Left cardiac atrium (tissue), 4 donors: Measurements from ENCODE around the gene RETN. TPM values are rescaled to one million over a fixed set of nuclear protein-coding genes. Genes with fewer than 3 reads are reported as not detected.
A peak's percentile ranks its signal among the peaks of the same experiment; 100 is the strongest.

Experiments used
- ATAC-seq, 2 donors: fragments of 200-7000 bp; cut with Tn5 transposase; one replicate each; pipeline ENCODE4 v1.9.1; 2020; ENCODE audit warnings: mild to moderate bottlenecking in 2 of 2, moderate library complexity in 2 of 2
- DNase-seq: peaks from one replicate; pipeline ENCODE4 v3.0.0-alpha.2; 2020
- intact Hi-C, 2 donors: fragments of 100-400 bp; cut with DNase I; formaldehyde crosslinking; loops; one replicate each; pipeline versions ENCODE4 v1.14.1 to v1.15.1; 2022 to 2023
- total RNA-seq, 2 donors: library from RNA; stranded (reverse); fragmentation: NEBNext Ultra II Directional; extraction: Animal tissue kit (Norgen Biotek cat#: 25700); gene quantifications; one replicate each; pipeline ENCODE4 v1.2.1, GENCODE V29; 2021
- donor health status: DM: no; HTN: yes; CAD: no.
- donor health status: DM: no; HTN: yes; CAD: no; lungs with severe emphysema.
- donor health status: DM: yes; HTN: yes; CAD: no.
- donor health status: Dilated cardiomyopathy.

RETN gene
- total RNA-seq, 2 donors from 2014 or later: 1.4 to 1.6 TPM

DNA sequence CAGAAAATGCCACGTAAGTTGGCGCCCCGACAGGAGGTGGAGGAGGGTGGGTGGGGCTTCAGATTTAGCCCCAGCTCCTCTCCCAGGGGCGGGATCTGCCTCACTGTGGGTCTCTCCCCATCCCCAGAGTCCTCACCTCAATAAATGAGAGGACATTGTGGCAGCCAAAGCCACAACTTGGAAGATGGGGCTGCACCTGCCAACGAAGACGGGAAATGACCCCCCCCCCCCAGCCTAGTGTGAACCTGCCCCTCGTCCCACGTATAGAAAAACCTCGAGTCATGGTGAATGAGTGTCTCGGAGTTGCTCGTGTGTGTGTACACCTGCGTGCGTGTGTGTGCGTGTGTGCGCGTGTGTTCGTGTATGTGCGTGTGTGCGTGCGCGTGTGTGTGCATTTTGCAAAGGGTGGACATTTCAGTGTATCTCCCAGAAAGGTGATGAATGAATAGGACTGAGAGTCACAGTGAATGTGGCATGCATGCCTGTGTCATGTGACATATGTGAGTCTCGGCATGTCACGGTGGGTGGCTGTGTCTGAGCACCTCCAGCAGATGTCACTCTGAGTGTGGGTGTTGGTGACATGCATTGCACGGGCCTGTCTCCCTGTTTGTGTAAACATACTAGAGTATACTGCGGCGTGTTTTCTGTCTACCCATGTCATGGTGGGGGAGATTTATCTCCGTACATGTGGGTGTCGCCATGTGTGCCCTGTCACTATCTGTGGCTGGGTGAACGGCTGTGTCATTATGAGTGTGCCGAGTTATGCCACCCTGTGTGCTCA lies 10.3 kb downstream of the RETN start:
- intact Hi-C loops: loop anchor here in 1 of 2 donors (10.0 kb wide), 1 partner anchor 324 kb away; no protein-coding TSS in a partner anchor

GRCh38 chr19:7679771-7680605 lies 11.1 kb downstream of the RETN start:
- DNase-seq (no peak), ATAC-seq (no peak)
- intact Hi-C loops: loop anchor here (5.0 to 10.0 kb wide), 2 partner anchors 113 to 325 kb away; no protein-coding TSS in a partner anchor

More for the DNA sequence above, 10.3 kb downstream of the RETN start:
- no peak for DNase-seq
- ATAC-seq: no peak

DNA sequence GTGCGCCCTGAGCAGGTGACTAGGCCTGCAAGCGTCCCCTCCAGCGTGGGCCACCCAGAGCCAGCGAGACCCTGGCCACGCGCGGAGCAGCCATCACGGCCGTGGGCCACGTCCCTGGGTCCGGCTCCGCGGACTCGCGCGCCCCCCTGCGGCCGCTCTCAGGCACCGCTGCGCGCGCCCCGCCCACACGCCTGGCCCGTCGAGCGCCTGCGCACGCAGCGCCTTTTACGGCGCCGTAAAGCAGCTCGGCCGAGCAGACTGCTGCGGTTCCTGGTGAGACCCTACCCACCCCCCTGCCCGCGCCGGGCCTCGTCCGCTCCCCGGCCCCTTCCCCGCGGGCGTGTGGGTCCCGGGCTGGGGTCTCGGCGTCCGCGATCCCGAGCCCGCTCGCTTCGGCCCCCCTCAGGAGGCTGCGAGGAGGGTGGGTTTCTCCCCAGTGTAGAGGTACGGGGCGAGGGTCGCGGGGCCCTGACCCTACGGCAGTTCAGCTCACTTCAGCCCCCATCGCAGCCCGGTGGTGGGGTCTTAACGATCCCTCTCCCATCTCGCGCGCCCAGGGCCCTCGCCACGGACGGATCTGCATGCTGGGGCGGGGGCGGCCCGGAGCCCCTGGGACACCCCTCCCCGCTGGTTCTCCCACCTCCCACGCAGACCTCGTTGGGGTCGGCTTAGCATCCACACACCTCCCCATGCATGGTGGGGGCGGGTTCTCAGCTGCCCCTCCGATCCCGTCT lies 11.9 kb downstream of the RETN start, which contains the start of gene TRAPPC5:
TSS of gene TRAPPC5 (plus strand) at position 228 of the 734 bp plus-strand sequence. CDS start 1,421 bp downstream, outside the sequence.
- intact Hi-C loops: loop anchor here (5.0 to 10.0 kb wide), 2 partner anchors 113 to 326 kb away; no protein-coding TSS in a partner anchor
- ATAC-seq (peak; percentile 87 to 91), DNase-seq (peak; percentile 90)

GRCh38 chr19:7681340-7682174 lies 12.7 kb downstream of the RETN start:
- peak; percentile 73 to 77 for ATAC-seq
- peak; percentile 83 for DNase-seq
- intact Hi-C loops: loop anchor here (5.0 to 10.0 kb wide), 2 partner anchors 114 to 327 kb away; no protein-coding TSS in a partner anchor

- ATAC-seq (no peak), DNase-seq (no peak)
- intact Hi-C loops: loop anchor here (5.0 to 10.0 kb wide), 2 partner anchors 115 to 328 kb away; no protein-coding TSS in a partner anchor
Measured at GRCh38 chr19:7682175-7682855, 13.5 kb downstream of the RETN start.

DNA sequence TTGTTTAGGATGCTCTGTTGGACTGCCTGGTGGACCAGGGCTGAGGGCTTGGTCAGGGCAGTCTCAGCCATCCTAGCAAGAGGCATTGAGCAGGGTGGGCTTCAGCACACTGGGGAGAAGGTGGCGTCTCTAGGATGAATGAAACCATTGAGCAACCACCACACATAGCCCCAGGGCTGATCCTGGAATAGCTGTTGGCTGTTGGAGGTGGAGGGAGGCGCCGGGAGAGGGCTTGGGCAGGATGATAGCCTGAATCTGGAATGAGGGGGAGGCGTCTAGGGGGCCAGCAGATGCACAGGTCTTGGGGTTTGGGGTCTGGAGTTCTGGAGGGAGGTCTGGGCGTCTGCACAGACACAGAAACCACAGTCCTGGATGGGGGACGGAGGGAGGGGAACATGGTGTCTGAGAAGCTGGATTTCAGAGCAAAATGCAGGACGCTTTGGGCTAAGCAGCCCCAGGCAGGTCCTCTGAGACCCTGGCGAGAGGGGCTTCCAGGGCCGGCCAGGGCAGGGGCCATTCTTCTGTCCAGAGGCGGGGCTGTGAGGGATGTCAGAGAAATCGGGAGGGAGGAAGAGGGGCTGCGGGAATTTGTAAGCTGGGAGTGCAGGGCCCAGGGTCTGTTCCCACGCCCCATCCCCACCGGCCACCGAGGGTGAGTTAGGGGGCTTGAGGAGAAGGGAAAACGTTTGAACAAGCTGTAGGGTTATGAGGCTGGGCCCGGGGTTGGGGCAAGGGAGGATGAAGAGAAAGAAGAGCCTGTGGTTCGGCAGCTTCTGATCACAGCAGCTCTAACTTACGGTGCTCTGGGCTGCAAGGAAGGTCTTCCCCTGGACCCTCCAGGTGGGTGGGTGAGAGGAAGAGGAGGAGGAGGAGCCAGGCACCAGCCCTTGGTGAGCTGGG lies 16.9 kb downstream of the RETN start:
- no peak for DNase-seq
- intact Hi-C loops: loop anchor here in 1 of 2 donors (10.0 kb wide), 1 partner anchor 331 kb away; no protein-coding TSS in a partner anchor
- ATAC-seq: no peak

GRCh38 chr19:7687177-7687576 lies 18.3 kb downstream of the RETN start:
- intact Hi-C loops: loop anchor here in 1 of 2 donors (10.0 kb wide), 1 partner anchor 332 kb away; no protein-coding TSS in a partner anchor
- no peak for ATAC-seq
- no peak for DNase-seq

- ATAC-seq: no peak
- intact Hi-C loops: loop anchor here in 1 of 2 donors (10.0 kb wide), 1 partner anchor 334 kb away; no protein-coding TSS in a partner anchor
- DNase-seq: no peak
Measured at GRCh38 chr19:7689165-7689564, 20.3 kb downstream of the RETN start.

DNA sequence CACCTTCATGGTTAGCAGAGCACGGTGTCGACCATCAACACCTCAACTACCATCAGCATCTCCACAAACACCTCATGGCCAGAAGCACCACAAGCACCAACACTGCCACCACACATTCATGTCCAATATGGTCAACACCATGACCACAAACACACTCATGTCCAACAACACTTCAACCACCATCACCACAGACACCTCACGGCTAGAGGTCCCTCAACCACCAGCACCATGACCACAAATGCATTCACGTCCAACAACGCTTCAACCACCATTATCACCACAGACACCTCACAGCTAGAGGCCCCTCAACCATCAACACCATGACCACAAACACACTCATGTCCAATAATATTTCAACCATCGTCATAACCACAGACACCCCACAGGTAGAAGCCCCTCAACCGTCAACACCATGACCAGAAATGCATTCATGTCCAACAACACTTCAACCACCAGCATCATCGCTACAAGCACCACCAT lies 22.0 kb downstream of the RETN start:
- intact Hi-C loops: no loop called here
- ATAC-seq: no peak
- no peak for DNase-seq

GRCh38 chr19:7691497-7691896 lies 22.6 kb downstream of the RETN start:
- ATAC-seq: no peak
- intact Hi-C loops: no loop called here
- no peak for DNase-seq

GRCh38 chr19:7692417-7693088 lies 23.7 kb downstream of the RETN start:
- ATAC-seq (no peak), DNase-seq (no peak)
- intact Hi-C loops: no loop called here

GRCh38 chr19:7694499-7694898 lies 25.6 kb downstream of the RETN start:
- DNase-seq: no peak
- ATAC-seq: no peak
- intact Hi-C loops: no loop called here

DNA sequence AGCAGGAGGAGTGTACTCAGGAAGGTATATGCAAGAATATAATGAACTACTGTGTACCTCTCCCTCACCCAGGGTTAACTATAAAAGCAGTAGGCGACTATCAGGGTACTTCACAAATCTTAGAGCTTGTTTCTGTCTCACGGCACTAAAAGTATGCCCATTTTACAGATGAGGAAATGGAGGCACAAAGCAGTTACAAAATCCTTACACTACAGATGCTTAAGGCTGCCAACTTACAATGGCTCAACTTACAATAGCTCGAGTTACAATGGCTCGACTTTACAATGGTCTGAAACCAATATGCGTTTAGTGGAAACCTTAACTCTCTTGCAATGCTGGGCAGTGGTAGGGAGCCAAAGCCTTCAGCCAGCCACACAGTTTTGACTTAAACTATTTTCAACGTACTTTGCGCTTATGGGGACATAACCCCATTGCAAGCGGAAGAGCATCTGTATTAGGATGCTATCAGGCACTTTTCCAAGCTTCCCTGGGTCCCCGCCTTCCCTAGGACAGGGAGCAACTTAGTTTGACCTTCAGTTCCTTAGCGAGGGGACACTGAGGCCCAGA lies 29.0 kb downstream of the RETN start:
- ATAC-seq: no peak
- intact Hi-C loops: no loop called here
- no peak for DNase-seq

- intact Hi-C loops: no loop called here
- no peak for DNase-seq
Measured at GRCh38 chr19:7698583-7698982, 29.7 kb downstream of the RETN start.

DNA sequence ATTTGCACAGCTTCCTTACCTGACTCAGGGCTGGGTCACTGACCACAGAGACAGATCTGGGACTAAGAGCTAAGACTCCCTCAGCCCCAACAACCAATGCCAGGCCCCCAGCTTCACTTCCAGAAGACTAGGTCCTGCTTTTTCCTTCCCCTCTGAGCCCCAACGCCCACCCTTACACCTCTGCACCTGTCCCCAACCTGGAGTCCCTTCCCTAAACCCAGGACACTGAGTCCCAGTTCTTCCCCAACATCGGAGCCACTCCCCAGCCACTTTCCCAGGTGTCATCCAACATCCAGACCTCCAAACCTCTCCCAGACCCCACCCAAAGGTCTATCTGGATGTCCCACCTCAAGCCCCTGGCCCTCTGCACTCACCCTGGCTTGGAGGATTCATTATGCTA lies 30.2 kb downstream of the RETN start:
- ATAC-seq: no peak
- intact Hi-C loops: no loop called here
- DNase-seq: no peak

More at GRCh38 chr19:7698583-7698982, 29.7 kb downstream of the RETN start:
- ATAC-seq: no peak
